Stimulated activated CD4-positive, alpha-beta T cell treated with anti-CD3 and anti-CD28 coated beads, Interleukin-12 subunit alpha, Interleukin-12 subunit beta, amount 100 ng/mL, for 4 hours (primary cell): ENCODE measurements around the gene PAOX.

Source experiments
- DNase-seq: peaks from one replicate; pipeline ENCODE4 v3.0.0-alpha.2; 2020

PAOX gene

DNA sequence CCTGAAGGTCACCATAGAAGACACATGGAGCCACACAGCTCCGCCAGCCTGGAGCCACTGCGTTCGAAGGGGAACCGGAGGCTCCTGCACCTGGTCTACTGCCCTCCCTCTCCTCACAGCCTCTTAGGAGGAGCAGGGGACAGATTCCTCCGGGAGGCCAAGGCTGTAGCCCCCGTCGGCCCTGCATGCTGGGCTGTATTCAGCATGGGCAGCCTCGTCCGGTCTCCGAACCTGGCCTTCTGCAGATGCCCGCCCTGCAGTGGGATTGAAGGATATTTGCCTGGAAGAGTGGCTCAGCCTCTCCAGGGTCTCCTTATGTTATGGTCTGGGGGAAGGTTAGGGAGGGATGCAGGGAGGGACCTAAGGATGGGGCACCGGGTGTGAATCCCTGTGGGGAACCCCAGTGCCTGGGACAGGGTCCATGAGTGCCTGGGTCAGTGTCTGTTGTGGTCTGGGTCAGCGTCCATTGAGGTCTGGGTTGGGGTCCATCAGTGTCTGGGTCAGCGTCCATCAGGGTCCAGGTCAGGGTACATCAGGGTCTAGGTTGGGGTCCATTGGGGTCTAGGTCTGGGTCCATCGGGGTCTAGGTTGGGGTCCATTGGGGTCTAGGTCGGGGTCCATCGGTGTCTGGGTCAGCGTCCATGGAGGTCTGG, 61.7 kb downstream of the PAOX start:
- no peak for DNase-seq
